NCI-H526 treated with DMSO at 0.1 percent for 48 hours (cell line): ENCODE results near the gene CDC25C.
A peak's percentile ranks its signal among the peaks of the same experiment; 100 is the strongest.
"Not testable (repeated sequence)": the region's sequence is repeated elsewhere in the genome, so short reads cannot be mapped to it uniquely, and the experiment has no call there.

Experiments used
- DNase-seq: peaks from one replicate; lab custom pipeline; 2025; lab: John Stamatoyannopoulos, UW

The CDC25C gene

DNA sequence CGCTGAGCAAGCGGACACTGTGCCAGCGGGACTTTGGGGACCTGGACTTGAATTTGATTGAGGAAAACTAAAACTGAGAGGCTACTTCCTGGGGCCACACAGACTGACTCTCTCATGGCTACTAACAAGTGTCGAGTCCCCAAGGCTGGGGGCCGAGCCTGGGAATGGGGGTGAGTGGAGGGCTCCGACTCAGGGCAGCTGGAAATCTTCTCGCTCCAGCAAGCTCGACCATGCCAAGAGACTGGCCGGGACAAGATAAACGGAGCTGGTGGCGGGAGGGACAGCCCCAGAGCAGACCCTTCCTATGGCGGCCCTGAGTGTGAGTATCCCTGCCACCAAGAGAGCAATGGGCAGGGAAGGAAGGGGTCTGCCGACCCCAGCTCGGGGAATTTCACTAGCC, 15.3 kb upstream of the CDC25C start:
- no peak for DNase-seq

DNA sequence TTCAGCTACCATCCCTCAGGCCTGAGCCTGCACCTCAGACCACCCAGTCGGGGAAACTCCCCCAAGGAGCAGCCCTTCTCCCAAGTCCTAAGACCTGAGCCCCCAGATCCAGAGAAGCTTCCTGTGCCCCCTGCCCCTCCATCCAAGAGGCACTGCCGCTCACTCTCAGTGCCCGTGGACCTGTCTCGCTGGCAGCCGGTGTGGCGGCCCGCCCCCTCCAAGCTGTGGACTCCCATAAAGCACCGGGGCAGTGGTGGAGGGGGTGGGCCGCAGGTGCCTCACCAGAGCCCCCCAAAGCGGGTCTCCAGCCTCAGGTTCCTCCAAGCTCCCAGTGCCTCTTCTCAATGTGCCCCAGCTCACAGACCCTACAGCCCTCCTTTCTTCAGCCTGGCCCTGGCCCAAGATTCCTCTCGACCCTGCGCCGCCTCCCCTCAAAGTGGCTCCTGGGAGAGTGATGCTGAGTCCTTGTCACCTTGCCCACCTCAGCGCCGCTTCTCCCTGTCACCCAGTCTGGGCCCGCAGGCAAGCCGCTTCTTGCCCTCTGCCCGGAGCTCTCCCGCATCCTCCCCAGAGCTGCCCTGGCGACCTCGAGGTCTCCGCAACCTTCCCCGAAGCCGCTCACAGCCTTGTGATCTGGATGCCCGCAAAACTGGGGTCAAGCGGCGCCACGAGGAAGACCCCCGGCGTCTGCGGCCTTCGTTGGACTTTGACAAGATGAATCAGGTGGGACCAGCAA, 13.5 kb upstream of the CDC25C start:
- DNase-seq, result no peak

DNA sequence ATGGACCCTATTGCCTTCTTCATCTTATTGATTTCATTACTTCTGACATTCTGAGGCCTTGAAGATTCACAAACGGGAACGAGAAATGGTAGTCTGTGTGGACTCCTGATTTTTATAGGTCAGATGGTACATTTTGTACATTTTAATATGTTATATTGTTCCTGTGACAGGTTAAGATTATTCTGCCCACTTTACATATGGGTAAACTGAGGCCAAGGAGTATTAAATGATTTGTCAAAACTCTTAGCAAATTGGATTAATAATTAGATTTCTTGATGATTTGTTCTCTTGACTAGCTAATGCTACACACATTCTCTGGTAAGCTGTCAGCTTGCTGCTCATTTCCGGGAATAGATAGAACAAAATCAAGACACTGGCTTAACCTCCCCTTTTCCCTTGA, 8.4 kb upstream of the CDC25C start:
- DNase-seq, result no peak

DNA sequence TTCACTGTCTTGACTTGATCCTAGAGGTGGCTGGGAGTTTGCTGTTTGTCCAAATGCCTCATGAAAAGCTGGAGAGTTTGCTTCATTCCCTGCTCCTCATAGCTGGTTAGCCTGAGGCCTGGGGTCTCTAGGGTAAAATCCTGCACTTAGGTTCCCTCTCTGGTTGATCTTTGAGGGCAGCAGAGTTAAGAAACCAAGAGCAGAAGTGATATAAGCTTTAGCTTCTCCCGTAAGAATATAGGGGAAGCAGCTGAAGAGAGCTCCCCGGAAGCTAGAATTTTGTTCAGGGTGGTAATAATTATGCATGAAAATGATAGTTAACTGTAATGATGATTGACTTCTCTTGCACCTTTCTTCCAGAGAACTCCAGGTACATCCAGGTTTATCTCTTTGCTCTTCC, 7.9 kb upstream of the CDC25C start:
- DNase-seq, result no peak

DNA sequence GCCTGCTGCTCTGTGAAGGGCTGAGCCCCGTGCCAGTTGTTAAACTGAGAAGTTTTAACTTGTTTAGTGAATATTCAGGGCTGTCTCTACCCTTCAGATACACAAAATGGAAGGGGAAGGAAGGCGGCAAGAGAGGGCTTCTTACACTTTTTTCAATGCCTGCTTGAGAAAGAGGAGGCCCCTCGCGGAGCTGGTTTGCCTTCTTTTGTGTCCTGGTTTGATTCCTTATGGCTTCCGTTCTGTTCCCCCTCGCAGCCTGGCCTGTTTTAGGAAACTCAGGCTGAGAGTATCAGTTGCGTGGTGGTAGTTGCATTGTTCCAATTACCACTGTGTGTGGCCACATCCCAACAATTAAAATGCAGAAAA, 7.5 kb upstream of the CDC25C start:
- no peak for DNase-seq

DNA sequence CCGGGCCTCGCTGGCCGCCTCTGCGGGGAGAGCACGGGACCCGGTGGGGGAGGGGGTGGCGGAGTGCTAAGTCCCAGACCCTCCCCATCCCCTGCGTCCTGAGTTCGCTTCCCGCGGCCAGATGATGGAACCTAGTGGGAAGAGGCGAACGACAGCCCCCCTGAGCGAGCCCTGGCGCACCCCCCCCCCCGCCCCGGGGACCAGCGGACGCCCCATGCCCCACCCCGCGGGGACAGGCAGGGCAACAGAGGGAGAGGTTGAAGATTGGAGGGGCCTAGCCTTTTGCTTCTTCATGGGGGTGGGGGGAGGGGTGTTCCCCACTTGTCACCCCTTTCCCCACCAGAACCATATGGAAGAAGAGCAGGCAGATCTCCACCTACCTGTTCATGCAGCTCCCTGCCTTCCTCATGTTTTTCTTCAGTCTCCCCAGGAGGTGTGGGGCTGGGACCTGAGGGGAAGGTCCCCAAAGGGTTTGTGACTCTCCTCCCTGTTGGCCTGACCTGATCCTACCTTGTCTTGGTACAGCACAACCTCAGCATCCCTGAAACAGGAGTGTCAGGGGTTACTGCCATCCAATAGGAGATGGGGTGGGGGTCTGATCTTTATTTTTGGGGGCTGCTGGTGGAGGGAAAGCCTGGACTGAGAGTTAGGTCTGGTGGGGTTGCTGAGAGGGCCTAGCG, 6.9 kb upstream of the CDC25C start:
- DNase-seq, result no peak

DNA sequence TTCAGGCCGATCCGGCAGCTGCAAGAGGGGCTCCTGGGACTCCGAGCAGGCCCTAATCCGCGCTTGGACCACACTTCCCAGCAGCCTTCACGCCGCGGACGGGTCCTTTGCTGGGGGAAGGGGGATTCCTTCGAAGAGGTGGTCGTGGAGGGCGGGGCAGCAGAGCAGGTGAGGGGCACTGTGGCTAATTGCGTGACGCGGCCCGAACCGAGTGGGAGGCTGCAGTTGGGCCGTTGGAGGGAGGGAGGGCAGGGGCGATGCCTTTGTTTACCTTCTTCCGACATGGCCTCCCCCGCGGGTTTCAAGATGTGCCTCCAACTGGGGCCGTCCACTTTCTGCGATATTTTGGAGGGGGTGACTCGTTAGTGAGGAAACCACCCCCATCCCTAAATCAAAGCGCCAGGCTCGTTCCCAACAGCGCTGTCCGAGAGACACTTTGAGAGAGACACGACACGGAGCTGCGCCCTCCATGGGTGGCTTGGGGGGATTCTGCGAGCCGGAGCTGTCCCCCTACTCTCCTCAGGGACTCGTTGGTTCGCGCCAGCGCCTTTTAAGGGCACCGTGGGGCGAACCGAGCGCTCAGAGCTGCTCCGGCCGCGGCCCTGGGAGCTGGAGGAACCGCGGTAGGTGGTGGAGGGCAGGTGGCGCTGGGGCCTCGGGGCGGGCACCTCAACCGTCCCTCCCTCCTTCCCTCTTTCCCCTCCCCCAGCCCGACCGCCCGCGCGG, 6.2 kb upstream of the CDC25C start, which contains the start of gene FAM53C:
FAM53C (plus strand) TSS at position 582 of the 726 bp plus-strand sequence. CDS start 3,070 bp downstream, outside the sequence.
- DNase-seq, result peak; percentile 94

DNA sequence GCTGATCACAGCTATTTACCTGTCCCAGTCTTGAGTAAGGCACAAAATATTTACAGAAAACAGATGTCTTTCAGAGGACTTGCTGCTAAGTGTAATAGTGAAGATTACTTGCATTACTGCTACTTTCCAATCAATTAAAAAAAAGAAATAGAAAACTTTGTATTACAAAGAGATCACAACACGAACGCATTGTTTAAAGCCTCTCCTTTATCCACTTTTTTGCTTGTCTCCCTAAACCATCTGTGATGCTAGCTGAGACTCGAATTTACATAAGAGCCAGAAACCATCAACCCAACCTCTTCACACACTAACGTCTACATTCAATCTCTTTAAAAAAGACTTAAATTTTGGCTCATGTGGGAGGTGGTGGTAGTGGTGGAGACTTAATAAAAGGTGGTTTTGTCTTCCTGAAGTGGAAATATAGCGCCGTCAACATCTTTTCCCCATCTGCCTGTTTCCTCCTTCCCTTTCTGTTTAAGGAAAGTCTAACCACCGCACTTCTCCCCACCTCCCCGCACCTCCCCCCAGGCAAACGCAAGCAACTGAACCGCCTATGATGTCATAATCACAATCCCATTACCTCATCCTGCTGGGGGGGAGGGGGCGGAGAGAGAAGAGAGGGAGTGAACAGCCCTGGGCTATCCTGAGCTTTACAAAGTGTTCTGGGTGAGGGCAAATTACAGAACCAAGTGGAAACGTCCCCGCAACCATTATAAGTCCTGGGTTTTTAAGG, 5.5 kb upstream of the CDC25C start:
- DNase-seq, result peak; percentile 44

DNA sequence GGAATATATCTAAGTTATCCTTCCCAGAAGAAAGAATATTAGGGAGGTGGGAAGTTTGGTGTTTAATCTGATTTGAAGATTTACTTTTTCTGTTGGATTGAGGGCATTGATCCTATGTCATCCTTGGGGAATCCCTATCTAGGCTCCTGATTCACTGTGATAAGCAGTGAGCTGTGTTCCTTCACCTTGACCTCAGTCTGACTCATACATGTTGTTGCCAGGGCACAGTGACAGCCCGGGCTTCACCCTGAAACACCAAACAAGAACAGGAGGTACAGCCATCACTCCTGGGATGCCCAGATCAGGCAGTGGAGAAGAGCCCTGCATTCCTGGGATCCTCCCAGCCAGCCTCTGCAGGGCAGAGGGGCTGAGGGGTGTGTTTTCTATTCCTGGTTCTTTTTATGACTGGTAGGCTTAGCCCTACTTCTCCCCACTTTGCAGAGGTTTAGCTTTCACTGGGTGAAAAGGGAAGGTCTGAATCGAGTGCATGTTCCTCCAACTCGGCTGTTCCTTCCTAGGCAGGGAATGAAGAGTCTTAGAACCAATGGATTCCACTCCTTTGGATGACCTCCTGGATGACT, 3.4 kb upstream of the CDC25C start:
- no peak for DNase-seq

DNA sequence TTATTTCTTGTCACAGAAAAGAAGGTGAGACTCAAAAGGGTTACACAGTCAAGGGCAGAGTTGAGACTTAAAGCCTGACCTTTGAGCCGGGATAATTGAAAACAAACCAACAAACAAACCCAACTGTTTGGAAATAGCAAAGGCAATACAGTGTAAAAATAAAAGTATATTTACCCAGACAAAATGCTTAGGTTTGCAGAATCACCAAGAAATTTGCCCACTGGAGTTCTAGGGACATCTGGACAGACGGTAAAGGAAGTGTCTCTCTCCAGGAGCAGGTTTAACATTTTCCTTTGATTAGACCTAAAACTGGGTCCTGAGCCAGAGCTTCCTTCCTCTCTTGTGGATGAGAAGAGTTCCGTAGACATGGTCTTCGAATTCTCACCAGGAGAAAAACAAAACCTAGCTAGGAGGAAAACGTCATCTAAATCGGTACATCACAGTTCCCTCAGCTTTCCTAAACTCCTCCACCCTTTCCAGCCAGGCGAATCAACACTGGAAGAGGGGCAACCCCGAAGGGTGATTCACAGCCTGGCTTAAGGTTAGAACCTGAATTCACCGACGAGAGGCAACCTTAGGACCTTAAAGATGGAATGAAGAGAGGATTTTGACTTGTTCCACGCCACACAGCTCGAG, 673 bp downstream of the CDC25C start:
- no peak for DNase-seq

DNA sequence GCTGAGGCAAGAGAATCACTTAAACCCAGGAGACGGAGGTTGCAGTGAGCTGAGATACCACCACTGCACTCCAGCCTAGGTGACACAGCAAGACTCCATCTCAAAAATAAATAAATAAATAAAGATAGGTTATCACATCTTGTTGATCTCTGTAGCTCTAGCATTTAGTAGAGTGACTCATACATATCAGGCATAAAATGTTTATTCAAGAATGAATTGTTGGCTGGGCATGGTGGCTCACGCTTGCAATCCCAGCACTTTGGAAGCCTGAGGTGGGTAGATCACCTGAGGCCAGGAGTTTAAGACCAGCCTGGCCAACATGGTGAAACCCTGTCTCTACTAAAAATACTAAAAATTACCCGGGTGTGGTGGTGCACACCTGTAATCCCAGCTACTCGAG, 13.4 kb downstream of the CDC25C start:
- DNase-seq, result not testable (repeated sequence)

DNA sequence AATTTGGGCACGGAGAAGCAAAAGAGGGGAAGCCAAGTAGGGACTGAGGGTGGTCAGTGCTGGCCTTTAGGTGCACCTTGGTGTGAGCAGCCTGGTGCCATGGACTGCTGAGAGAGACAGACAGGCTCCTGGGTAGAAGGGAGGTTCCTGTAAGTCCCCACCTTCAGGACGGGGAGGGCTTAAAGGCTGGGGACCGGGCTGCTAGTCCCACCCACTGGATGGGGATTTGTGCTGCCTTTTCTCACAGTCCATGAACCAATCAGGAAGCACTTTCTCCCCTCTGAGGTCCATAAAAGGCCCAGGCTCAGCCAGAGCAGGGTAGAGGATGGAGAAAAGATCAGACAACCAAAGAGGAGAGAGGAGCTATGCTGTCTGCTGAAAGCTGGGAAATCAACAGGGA, 15.2 kb downstream of the CDC25C start:
- DNase-seq, result no peak

DNA sequence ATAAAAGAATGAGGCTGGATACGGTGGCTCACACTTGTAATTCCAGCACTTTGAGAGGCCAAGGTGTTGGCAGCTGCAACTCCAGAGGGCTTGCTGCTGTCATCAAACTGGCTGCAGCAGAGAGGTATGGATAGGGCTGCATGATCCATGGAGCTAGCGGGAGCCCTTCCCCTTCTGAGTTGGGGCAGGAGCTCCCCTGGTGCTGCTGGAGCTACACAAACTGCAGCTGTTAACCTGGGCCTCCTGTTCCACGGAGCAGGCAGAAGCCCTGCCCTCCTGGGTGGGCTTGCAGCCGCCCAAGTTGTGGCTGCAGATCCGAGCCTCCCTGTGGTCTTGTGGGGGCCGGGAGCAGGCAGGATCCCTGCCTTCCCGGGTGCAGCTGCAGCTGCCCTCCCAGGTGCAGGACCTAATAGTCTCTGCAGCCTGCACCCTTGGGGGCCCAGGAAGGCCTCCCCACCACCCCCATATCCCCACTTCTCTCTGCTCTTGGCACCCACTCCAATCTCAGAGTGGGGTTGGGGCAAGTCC, 15.8 kb downstream of the CDC25C start:
- no peak for DNase-seq

DNA sequence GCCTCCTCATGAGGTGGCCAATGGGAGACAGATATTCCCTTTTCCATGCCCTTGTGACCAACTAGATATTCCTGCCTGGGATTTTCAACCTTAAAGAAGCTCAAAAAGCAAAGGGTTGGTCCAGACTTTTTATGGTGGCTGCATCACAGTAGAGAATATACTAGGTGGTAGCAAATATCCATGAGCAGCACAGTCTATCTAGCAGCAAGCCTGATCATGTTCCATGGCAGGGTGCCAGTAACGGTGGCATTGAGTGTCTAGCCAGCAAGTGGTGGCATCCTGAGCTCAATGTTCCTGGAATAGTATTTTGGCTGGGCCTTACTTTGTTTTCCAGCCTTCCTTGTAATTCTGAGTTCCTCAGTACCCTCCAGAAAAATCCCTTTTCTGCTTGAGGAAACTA, 25.8 kb downstream of the CDC25C start:
- no peak for DNase-seq

DNA sequence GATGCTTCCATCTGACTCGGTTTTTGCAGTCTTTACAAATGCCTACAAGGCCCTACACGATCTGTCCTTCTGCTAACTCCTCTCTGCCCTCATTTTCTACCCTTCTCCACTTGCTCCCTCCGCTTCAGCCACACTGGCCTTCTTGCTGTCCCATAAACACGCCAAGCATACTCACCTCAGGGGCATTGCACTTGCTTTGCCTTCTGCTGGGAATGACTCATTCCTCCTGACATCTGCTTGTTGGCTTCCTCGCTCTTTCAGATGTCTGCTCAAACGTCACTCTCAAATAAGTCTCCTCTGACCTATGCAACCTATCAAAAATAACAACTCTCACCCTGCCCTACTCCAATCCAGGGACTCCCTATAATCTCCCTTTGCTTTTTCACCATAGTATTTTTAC, 28.2 kb downstream of the CDC25C start:
- DNase-seq, result no peak

DNA sequence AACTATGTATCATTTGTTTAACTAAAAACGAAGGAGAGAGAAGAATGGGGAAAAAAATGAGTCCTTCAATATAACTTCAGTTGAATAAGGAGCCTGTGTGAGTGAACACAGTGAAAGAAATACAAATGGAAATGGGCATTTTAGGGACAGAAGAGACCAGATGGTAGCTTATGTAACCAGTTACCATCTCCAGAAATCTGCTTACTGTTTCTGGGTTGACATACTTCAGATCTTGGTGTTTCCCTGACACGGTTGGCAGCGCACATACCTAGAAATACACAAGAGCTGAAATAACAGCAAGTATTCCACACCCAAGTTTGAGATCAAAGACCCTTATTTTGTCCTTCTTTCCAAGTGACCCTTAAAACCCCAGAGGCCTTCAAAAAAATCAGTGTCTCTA, 42.3 kb downstream of the CDC25C start:
- no peak for DNase-seq

DNA sequence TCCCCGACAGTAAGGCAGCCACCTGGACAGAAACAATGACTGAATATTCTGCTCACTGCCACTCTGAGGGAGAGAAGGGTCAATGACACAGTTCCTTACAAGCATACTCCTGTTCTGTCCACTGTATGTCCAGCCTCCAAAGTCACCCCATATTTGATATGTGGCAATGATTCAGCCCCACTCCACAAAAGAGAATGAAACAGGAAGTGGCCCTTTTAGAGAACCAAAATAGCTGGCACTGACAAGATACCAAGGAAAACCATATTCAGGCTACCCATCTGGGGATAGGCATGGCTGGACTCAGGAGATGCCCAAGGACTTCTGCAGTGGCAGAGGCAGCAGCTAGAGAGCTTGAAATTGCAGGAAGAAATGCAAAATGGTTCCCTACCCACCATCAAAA, 44.4 kb downstream of the CDC25C start:
- DNase-seq, result no peak

DNA sequence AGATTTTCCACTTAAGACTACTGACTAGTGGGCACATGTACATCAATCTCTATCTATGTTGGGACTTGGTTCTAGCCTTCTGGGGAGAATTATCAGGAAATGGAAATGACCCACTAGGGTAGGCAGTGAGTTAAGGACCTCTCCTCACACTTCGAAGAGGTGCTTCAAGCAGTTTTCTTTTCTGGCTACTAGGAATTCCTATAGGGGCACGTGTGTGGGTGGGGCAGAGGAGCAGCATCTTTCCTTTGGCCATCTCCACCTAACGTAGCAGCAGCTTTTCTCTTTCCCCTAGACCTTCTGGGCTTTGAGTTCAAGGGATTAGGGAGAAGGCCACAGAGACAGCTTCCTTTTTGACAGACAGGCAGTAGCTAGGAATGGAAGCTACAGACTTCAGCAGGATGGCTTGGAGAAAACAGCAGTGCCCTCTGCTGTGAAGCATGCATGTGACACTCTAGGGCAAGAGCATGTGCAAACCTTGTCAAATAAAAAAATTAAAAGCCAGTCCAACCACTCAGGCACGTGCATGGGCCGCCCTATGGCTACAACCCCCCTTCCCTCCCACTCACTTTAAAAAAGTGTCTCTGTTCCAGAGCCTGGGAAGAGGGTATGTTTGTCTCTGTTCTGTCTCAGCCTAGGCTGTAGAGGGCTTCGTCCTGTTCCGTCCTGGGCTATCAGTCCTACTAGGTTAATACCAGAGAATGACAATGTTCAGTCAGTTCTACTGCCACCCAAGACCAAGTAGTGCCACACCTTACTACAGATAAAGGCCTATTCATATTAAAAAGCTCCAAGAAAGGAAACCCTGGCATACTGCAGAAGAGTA, 48.5 kb downstream of the CDC25C start:
- DNase-seq, result no peak

DNA sequence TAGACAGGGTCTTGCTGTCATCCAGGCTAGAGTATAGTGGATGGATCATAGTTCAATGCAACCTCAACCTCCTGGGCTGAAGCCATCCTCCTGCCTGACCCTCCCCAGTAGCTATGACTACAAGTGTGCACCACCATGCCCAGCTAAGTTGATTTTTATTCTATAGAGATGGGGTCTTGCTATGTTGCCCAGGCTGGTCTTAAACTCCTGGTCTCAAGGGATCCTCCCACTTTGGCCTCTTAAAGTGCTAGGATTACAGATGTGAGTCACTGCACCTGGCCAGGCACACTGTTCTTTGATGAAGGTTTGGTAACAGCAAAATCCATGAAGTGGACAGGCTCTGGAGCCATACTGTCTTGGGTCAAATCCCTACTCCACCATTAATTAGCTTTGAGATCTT, 50.7 kb downstream of the CDC25C start:
- no peak for DNase-seq

DNA sequence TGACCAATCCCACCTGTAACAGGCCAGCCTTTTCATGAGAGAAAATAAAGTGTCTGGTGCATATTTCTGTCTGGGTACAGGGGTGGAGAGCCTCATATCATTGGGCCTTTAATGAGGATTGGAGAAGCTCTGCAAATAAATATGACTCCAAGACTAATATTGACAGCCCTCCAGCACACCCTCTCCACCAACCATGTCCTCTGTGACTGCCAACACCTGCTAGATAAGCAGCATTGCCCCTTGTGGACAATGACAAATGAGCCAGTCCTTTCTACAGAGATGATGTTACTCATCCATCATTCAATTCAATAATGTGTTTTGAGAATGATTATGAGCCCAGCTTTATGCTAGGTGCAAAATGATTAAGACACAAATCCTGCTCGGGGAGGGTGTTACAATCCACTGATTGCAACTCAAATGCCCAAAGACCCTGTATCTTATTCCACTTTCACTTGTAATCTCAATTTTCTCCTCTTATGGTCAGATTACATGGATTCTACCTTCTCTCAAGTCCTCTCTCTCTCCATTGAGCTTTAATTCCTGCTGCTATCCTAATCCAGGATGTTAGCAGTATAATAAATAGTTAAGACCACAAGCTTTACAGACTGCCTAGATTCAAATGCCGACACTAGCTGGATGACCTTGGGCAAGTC, 55.1 kb downstream of the CDC25C start:
- no peak for DNase-seq
